ENCODE measurements around the gene FHAD1.

Gene FHAD1

GRCh38 chr1:15406614-15407559 is 159.9 kb downstream of the FHAD1 start:
- Histone ChIP-seq H3K27me3 (peaks cover 0 to 17% (median 8%) of the 10 kb centered on the region in 11 experiments; a peak in 8 of 22 replicates), H3K4me1 (peaks cover 0 to 11% (median 8%) of the 10 kb centered on the region in 10 experiments; a peak in 16 of 20 replicates), H3K9ac (no peak overlapping the region), H3K36me3 (peaks cover 0 to 1% (median 0%) of the 10 kb centered on the region in 11 experiments; a peak in 4 of 22 replicates), H3K4me3 (no peak overlapping the region), H3K9me3 (replicated peaks in 1 of 11) (no peaks in the 10 kb centered on the region), H3K27ac (no peak overlapping the region), H3K4me2 (no peak overlapping the region), H4K20me1 (peaks cover 0 to 11% (median 5%) of the 10 kb centered on the region in 11 experiments; a peak in 9 of 22 replicates)
- no peak for TF ChIP-seq Cebpa-rat (IDR thresholded peaks at IDR 0.05)

- H3K9me3 ChIP-seq (replicated peaks in 1 of 11), result no peaks in the 10 kb centered on the region
- H3K4me1 ChIP-seq, result peaks cover 3 to 17% (median 14%) of the 10 kb centered on the region in 10 experiments
- no peak overlapping the region for H3K4me2 ChIP-seq
- TF ChIP-seq Cebpa-rat (IDR thresholded peaks at IDR 0.05), result no peak
- H4K20me1 ChIP-seq, result peaks cover 2 to 18% (median 10%) of the 10 kb centered on the region in 11 experiments; a peak in 18 of 22 replicates
- peaks cover 0 to 8% (median 7%) of the 10 kb centered on the region in 11 experiments; a peak in 12 of 22 replicates for H3K36me3 ChIP-seq
- no peak overlapping the region for H3K4me3 ChIP-seq
- H3K27ac ChIP-seq, result no peak overlapping the region
- no peak overlapping the region for H3K9ac ChIP-seq
- H3K27me3 ChIP-seq, result peaks cover 0 to 17% (median 8%) of the 10 kb centered on the region in 11 experiments; a peak in 8 of 22 replicates
Observed at GRCh38 chr1:15407580-15407979, 160.6 kb downstream of the FHAD1 start.

- Histone ChIP-seq H3K27me3 (peaks cover 0 to 17% (median 8%) of the 10 kb centered on the region in 11 experiments; a peak in 8 of 22 replicates), H3K4me1 (peaks cover 17 to 30% (median 28%) of the 10 kb centered on the region in 10 experiments), H3K4me2 (peak overlapping the region; percentile 91 to 99 (median 97)), H3K4me3 (peak overlapping the region; percentile 73 to 99 (median 94)), H3K9ac (peak overlapping the region; percentile 91 to 100 (median 97); a peak in 21 of 22 replicates), H3K36me3 (peaks cover 6 to 21% (median 20%) of the 10 kb centered on the region in 11 experiments), H3K27ac (peak overlapping the region; percentile 83 to 99 (median 93); a peak in 21 of 22 replicates), H3K9me3 (replicated peaks in 1 of 11) (no peaks in the 10 kb centered on the region), H4K20me1 (peaks cover 16 to 32% (median 24%) of the 10 kb centered on the region in 11 experiments; a peak in 21 of 22 replicates)
- no peak for TF ChIP-seq Cebpa-rat (IDR thresholded peaks at IDR 0.05)
Observed at GRCh38 chr1:15408890-15409387, 161.9 kb downstream of the FHAD1 start.

- Histone ChIP-seq H3K36me3 (peaks cover 13 to 28% (median 27%) of the 10 kb centered on the region in 11 experiments), H3K4me3 (peak within 1 kb of the TSS; percentile 73 to 99 (median 94)), H3K27me3 (peaks cover 0 to 17% (median 8%) of the 10 kb centered on the region in 11 experiments; a peak in 8 of 22 replicates), H3K9ac (peak within 1 kb of the TSS; percentile 91 to 100 (median 97)), H4K20me1 (peaks cover 22 to 38% (median 31%) of the 10 kb centered on the region in 11 experiments; a peak in 21 of 22 replicates), H3K4me2 (peak within 1 kb of the TSS; percentile 94 to 99 (median 99)), H3K27ac (peak within 1 kb of the TSS; percentile 83 to 99 (median 93)), H3K4me1 (peaks cover 24 to 37% (median 34%) of the 10 kb centered on the region in 10 experiments), H3K9me3 (replicated peaks in 1 of 11) (no peaks in the 10 kb centered on the region)
- no peak for TF ChIP-seq Cebpa-rat (IDR thresholded peaks at IDR 0.05)
Observed at GRCh38 chr1:15409388-15410222, 162.6 kb downstream of the FHAD1 start, which contains the start of gene EFHD2. Gene EFHD2, plus strand, starts transcription at chr1:15409888. Its CDS starts 84 bp downstream, at chr1:15409972.

- peaks cover 31 to 44% (median 42%) of the 10 kb centered on the region in 10 experiments for H3K4me1 ChIP-seq
- peak overlapping the region; percentile 94 to 99 (median 99) for H3K4me2 ChIP-seq
- H3K27ac ChIP-seq, result peak overlapping the region; percentile 83 to 99 (median 93)
- peaks cover 20 to 35% (median 34%) of the 10 kb centered on the region in 11 experiments for H3K36me3 ChIP-seq
- peak overlapping the region; percentile 91 to 100 (median 97) for H3K9ac ChIP-seq
- no peaks in the 10 kb centered on the region for H3K9me3 ChIP-seq (replicated peaks in 1 of 11)
- peaks cover 30 to 46% (median 38%) of the 10 kb centered on the region in 11 experiments; a peak in 21 of 22 replicates for H4K20me1 ChIP-seq
- peaks cover 0 to 17% (median 8%) of the 10 kb centered on the region in 11 experiments; a peak in 8 of 22 replicates for H3K27me3 ChIP-seq
- no peak for TF ChIP-seq Cebpa-rat (IDR thresholded peaks at IDR 0.05)
- H3K4me3 ChIP-seq, result peak overlapping the region; percentile 73 to 99 (median 94)
Observed at GRCh38 chr1:15410223-15410883, 163.3 kb downstream of the FHAD1 start.

GRCh38 chr1:15410884-15411245 is 163.8 kb downstream of the FHAD1 start:
- peak overlapping the region; percentile 83 to 99 (median 93) for H3K27ac ChIP-seq
- peaks cover 36 to 49% (median 47%) of the 10 kb centered on the region in 10 experiments for H3K4me1 ChIP-seq
- H3K36me3 ChIP-seq, result peaks cover 23 to 41% (median 38%) of the 10 kb centered on the region in 11 experiments
- H3K9me3 ChIP-seq (replicated peaks in 1 of 11), result no peaks in the 10 kb centered on the region
- peak overlapping the region; percentile 91 to 100 (median 97) for H3K9ac ChIP-seq
- H3K27me3 ChIP-seq, result peaks cover 0 to 17% (median 8%) of the 10 kb centered on the region in 11 experiments; a peak in 8 of 22 replicates
- no peak for TF ChIP-seq Cebpa-rat (IDR thresholded peaks at IDR 0.05)
- peaks cover 34 to 51% (median 41%) of the 10 kb centered on the region in 11 experiments; a peak in 21 of 22 replicates for H4K20me1 ChIP-seq
- peak overlapping the region; percentile 73 to 99 (median 94) for H3K4me3 ChIP-seq
- peak overlapping the region; percentile 94 to 99 (median 99) for H3K4me2 ChIP-seq

GRCh38 chr1:15411593-15412137 is 164.6 kb downstream of the FHAD1 start:
- peaks cover 44 to 57% (median 55%) of the 10 kb centered on the region in 10 experiments for H3K4me1 ChIP-seq

More at GRCh38 chr1:15411593-15412137, 164.6 kb downstream of the FHAD1 start:
- H3K27ac ChIP-seq, result peak overlapping the region; percentile 83 to 99 (median 93); a peak in 21 of 22 replicates
- H3K27me3 ChIP-seq, result peaks cover 0 to 17% (median 8%) of the 10 kb centered on the region in 11 experiments; a peak in 8 of 22 replicates
- peak overlapping the region; percentile 73 to 99 (median 94) for H3K4me3 ChIP-seq
- H3K36me3 ChIP-seq, result peaks cover 23 to 47% (median 42%) of the 10 kb centered on the region in 11 experiments
- H3K9me3 ChIP-seq (replicated peaks in 1 of 11), result no peaks in the 10 kb centered on the region
- peak overlapping the region; percentile 91 to 100 (median 97) for H3K9ac ChIP-seq
- H3K4me2 ChIP-seq, result peak overlapping the region; percentile 94 to 99 (median 99)
- TF ChIP-seq Cebpa-rat (IDR thresholded peaks at IDR 0.05), result peak in 9 of 11 experiments; percentile 78 to 100 (median 93); a peak in 17 of 22 replicates
- H4K20me1 ChIP-seq, result peaks cover 40 to 59% (median 47%) of the 10 kb centered on the region in 11 experiments; a peak in 21 of 22 replicates
